ENCODE data around the gene EXD3.

EXD3 gene

GRCh38 chr9:137374131-137374845 is 48.7 kb downstream of the EXD3 start:
- DNase-seq, result no peak

- DNase-seq, result no peak
These were observed 49.4 kb downstream of the EXD3 start for GRCh38 chr9:137373611-137373980.

GRCh38 chr9:137372693-137373610 is 50.0 kb downstream of the EXD3 start:
- DNase-seq, result peak; percentile 63

- DNase-seq, result no peak
These were observed 50.9 kb downstream of the EXD3 start for GRCh38 chr9:137371946-137372651.

GRCh38 chr9:137371521-137371941 is 51.4 kb downstream of the EXD3 start:
- no peak for DNase-seq

GRCh38 chr9:137370865-137371520 is 52.0 kb downstream of the EXD3 start:
- DNase-seq, result no peak

GRCh38 chr9:137369911-137370764 is 52.8 kb downstream of the EXD3 start:
- DNase-seq, result no peak

- DNase-seq, result no peak
These were observed 53.7 kb downstream of the EXD3 start for GRCh38 chr9:137369061-137369787.

- DNase-seq, result no peak
These were observed 54.4 kb downstream of the EXD3 start for GRCh38 chr9:137368431-137369035.

- DNase-seq, result no peak
These were observed 55.2 kb downstream of the EXD3 start for GRCh38 chr9:137367506-137368430.

- DNase-seq, result no peak
These were observed 56.0 kb downstream of the EXD3 start for GRCh38 chr9:137366891-137367381.

GRCh38 chr9:137366445-137366810 is 56.5 kb downstream of the EXD3 start:
- no peak for DNase-seq

GRCh38 chr9:137365552-137366444 is 57.2 kb downstream of the EXD3 start:
- DNase-seq, result no peak

- no peak for DNase-seq
These were observed 57.9 kb downstream of the EXD3 start for GRCh38 chr9:137365056-137365455.

- DNase-seq, result no peak
These were observed 63.1 kb downstream of the EXD3 start for GRCh38 chr9:137359850-137360249.

GRCh38 chr9:137358126-137358525 is 64.8 kb downstream of the EXD3 start:
- no peak for DNase-seq

GRCh38 chr9:137357166-137357565 is 65.8 kb downstream of the EXD3 start:
- no peak for DNase-seq

- no peak for DNase-seq
These were observed 67.1 kb downstream of the EXD3 start for GRCh38 chr9:137355761-137356365.

Data from DMS53 (cell line).